Spleen (tissue), 11 donors: ENCODE results near the gene DOCK11. TPM values are rescaled to one million over a fixed set of nuclear protein-coding genes. Genes with fewer than 3 reads are reported as not detected.
A peak's percentile ranks its signal among the peaks of the same experiment; 100 is the strongest.

Experiments used
- DNase-seq: peaks from one replicate; pipeline ENCODE4 v3.0.0-alpha.2; 2020
- H3K27ac ChIP-seq, 8 donors: fragments of 200-600 bp; sonication (generic) in 7 of 8; 1 replicate in 4 of 8; 2 replicates in 4 of 8; pipeline versions ENCODE4 v1.5.0 to v1.8.0; 2016 to 2021; ENCODE audit warnings: inconsistent platforms in 4 of 8, mild to moderate bottlenecking in 4 of 8, moderate library complexity in 1 of 8
- H3K27me3 ChIP-seq, 7 donors: fragments of 200-600 bp; sonication (generic) in 6 of 7; replicated peaks in 1 of 7; 1 replicate in 4 of 7; 2 replicates in 3 of 7; pipeline versions ENCODE4 v1.5.0 to v1.8.0; 2016 to 2021; ENCODE audit warnings: inconsistent platforms in 3 of 7, mild to moderate bottlenecking in 1 of 7
- H3K36me3 ChIP-seq, 6 donors: fragments of 200-600 bp; sonication (generic) in 5 of 6; 1 replicate in 4 of 6; 2 replicates in 2 of 6; pipeline versions ENCODE4 v1.5.0 to v1.8.0; 2016 to 2021; ENCODE audit warnings: inconsistent platforms in 2 of 6
- H3K4me1 ChIP-seq, 6 donors: fragments of 200-600 bp; sonication (generic) in 5 of 6; 1 replicate in 3 of 6; 2 replicates in 3 of 6; pipeline versions ENCODE4 v1.5.0 to v1.8.0; 2016 to 2021; ENCODE audit warnings: inconsistent platforms in 3 of 6
- H3K4me3 ChIP-seq, 8 donors: fragments of 200-600 bp; sonication (generic) in 7 of 8; 1 replicate in 4 of 8; 2 replicates in 4 of 8; pipeline versions ENCODE4 v1.5.0 to v1.8.0; 2016 to 2021; ENCODE audit warnings: inconsistent platforms in 4 of 8, mild to moderate bottlenecking in 4 of 8, moderate library complexity in 2 of 8
- H3K9me3 ChIP-seq, 8 donors: fragments of 200-600 bp; sonication (generic) in 7 of 8; 1 replicate in 4 of 8; 2 replicates in 4 of 8; pipeline versions ENCODE4 v1.5.0 to v1.8.0; 2016 to 2021; ENCODE audit warnings: inconsistent platforms in 4 of 8
- CTCF ChIP-seq, 11 experiments: fragments of 200-600 bp in 7 of 11; fragments of 450-650 bp in 4 of 11; sonication (generic) in 4 of 11; IDR thresholded peaks in 8 of 11; conservative IDR thresholded peaks in 3 of 11; 1 replicate in 7 of 11; 2 replicates in 4 of 11; pipeline versions ENCODE4 v1.4.0 to v1.8.0; 2016 to 2021; ENCODE audit warnings: antibody characterized with exemption in 11 of 11, inconsistent platforms in 4 of 11, mild to moderate bottlenecking in 1 of 11
- POLR2A ChIP-seq, 3 donors: fragments of 450-650 bp; IDR thresholded peaks; one replicate each; pipeline ENCODE4 v1.5.1; 2017; ENCODE audit warnings: antibody characterized with exemption in 3 of 3, mild to moderate bottlenecking in 1 of 3
- POLR2AphosphoS5 ChIP-seq, 3 donors: sonication (generic); formaldehyde crosslinking; IDR thresholded peaks; one replicate each; pipeline ENCODE4 v1.5.1; 2017; ENCODE audit warnings: antibody characterized with exemption in 3 of 3
- WGBS, 5 donors: extraction: QIAGEN DNeasy Blood & Tissue Kit in 3 of 5; methylation state at CpG; one replicate each; pipeline versions ENCODE4 v1.1.5 to v1.1.7; 2013 to 2018; 5-methylcytosine and 5-hydroxymethylcytosine counted together
- intact Hi-C: fragments of 100-400 bp; cut with DNase I; formaldehyde crosslinking; loops from one replicate; pipeline ENCODE4 v1.15.0; 2023; ENCODE audit warnings: low total_unique reads
- polyA plus RNA-seq, 3 donors: library from polyadenylated mRNA; stranded (reverse); fragments of 200-250 nt; gene quantifications; one replicate each; pipeline ENCODE4 v1.2.1, GENCODE V29; 2013
- total RNA-seq, 7 donors: library from RNA; depleted of rRNA in 3 of 7; stranded (reverse); fragments of >200 nt in 3 of 7; fragmentation: NEBNext Ultra II Directional in 4 of 7; extraction: Animal tissue kit (Norgen Biotek cat#: 25700) in 4 of 7; gene quantifications; one replicate each; pipeline versions ENCODE4 v1.1.0 to v1.2.1, GENCODE V29; 2016 to 2021
- donor health status: healthy with polysubstance abuse.
- donor health status: DM: no; HTN: no; CAD: no; lungs with moderate emphysema.
- donor health status: DM: no; HTN: no; CAD: no.
- donor health status: Bipolar disorder and iron deficiency.
- donor health status: healthy.
- donor health status: DM: no; HTN: no; CAD: no.
- donor health status: DM: yes; HTN: yes; CAD: no.

The DOCK11 gene
- total and polyA plus RNA-seq, 10 donors: 32.8 to 68.9 (median 56.0) TPM

GRCh38 chrX:118694638-118695037 lies 199.0 kb downstream of the DOCK11 start:
- WGBS, 5 donors: 58 to 67% (median 61%) methylated on average over 6 of the region's 6 CpGs
- Histone ChIP-seq H3K4me1 (peaks cover 0 to 29% (median 0%) of the 10 kb centered on the region in 6 donors), H3K36me3 (no peaks in the 10 kb centered on the region), H3K27ac (peak overlapping the region in 3 of 8 donors; percentile 26 to 47 (median 26)), H3K27me3 (no peaks in the 10 kb centered on the region), H3K4me3 (no peak overlapping the region), H3K9me3 (no peaks in the 10 kb centered on the region)
- no peak for DNase-seq
- TF ChIP-seq POLR2A (IDR thresholded peaks at IDR 0.05) (no peak), CTCF (IDR thresholded peaks at IDR 0.05 in 8 of 11, conservative IDR thresholded peaks at IDR 0.05 in 3 of 11) (no peak), POLR2AphosphoS5 (IDR thresholded peaks at IDR 0.05) (no peak)
- intact Hi-C loops: no loop called here

GRCh38 chrX:118698516-118699170 lies 203.0 kb downstream of the DOCK11 start:
- Histone ChIP-seq H3K9me3 (no peaks in the 10 kb centered on the region), H3K4me1 (peaks cover 0 to 29% (median 0%) of the 10 kb centered on the region in 6 donors), H3K4me3 (no peak overlapping the region), H3K27me3 (no peaks in the 10 kb centered on the region), H3K27ac (peak overlapping the region in 3 of 8 donors; percentile 48 to 74 (median 64)), H3K36me3 (no peaks in the 10 kb centered on the region)
- WGBS, 5 donors: 29 to 63% (median 44%) methylated on average over 5 of the region's 5 CpGs
- DNase-seq: no peak
- intact Hi-C loops: no loop called here
- TF ChIP-seq CTCF (IDR thresholded peaks at IDR 0.05 in 8 of 11, conservative IDR thresholded peaks at IDR 0.05 in 3 of 11) (no peak), POLR2AphosphoS5 (IDR thresholded peaks at IDR 0.05) (peak in 1 of 3 donors; percentile 38)

- no peak overlapping the region for H3K27ac ChIP-seq
- no peaks in the 10 kb centered on the region for H3K27me3 ChIP-seq
- intact Hi-C loops: no loop called here
- WGBS, 5 donors: 80 to 90% (median 87%) methylated on average over 5 of the region's 5 CpGs
- TF ChIP-seq CTCF (IDR thresholded peaks at IDR 0.05 in 8 of 11, conservative IDR thresholded peaks at IDR 0.05 in 3 of 11) (no peak), POLR2A (IDR thresholded peaks at IDR 0.05) (no peak), POLR2AphosphoS5 (IDR thresholded peaks at IDR 0.05) (no peak)
- no peaks in the 10 kb centered on the region for H3K36me3 ChIP-seq
- no peak for DNase-seq
- H3K4me1 ChIP-seq: peaks cover 0 to 10% (median 0%) of the 10 kb centered on the region in 6 donors
- no peak overlapping the region for H3K4me3 ChIP-seq
- H3K9me3 ChIP-seq: no peaks in the 10 kb centered on the region
Observed at GRCh38 chrX:118702741-118703140, 207.1 kb downstream of the DOCK11 start.

- WGBS, 5 donors: 69 to 83% (median 78%) methylated on average over 4 of the region's 4 CpGs
- H3K27me3 ChIP-seq: no peaks in the 10 kb centered on the region
Observed at GRCh38 chrX:118706681-118707080, 211.1 kb downstream of the DOCK11 start.

More at GRCh38 chrX:118706681-118707080, 211.1 kb downstream of the DOCK11 start:
- H3K4me1 ChIP-seq: no peaks in the 10 kb centered on the region
- H3K27ac ChIP-seq: no peak overlapping the region
- no peak for TF ChIP-seq POLR2AphosphoS5 (IDR thresholded peaks at IDR 0.05)
- TF ChIP-seq POLR2A (IDR thresholded peaks at IDR 0.05): no peak
- TF ChIP-seq CTCF (IDR thresholded peaks at IDR 0.05 in 8 of 11, conservative IDR thresholded peaks at IDR 0.05 in 3 of 11): no peak
- no peaks in the 10 kb centered on the region for H3K9me3 ChIP-seq
- no peak for DNase-seq
- intact Hi-C loops: no loop called here
- no peak overlapping the region for H3K4me3 ChIP-seq
- no peaks in the 10 kb centered on the region for H3K36me3 ChIP-seq
